Measurements from ENCODE around the gene ICAM1.

The ICAM1 gene

GRCh38 chr19:10295305-10295846 is 24.5 kb downstream of the ICAM1 start:
- Histone ChIP-seq H3K14ac (ENCODE audit: low read length) (no peak overlapping the region), H4K12ac (ENCODE audit: low read depth, low read length) (no peak overlapping the region), H3K36me3 (ENCODE audit: control insufficient read depth in 1 of 2, insufficient read depth in 2 of 2, low read length in 2 of 2) (no peaks in the 10 kb centered on the region), H4K8ac (ENCODE audit: low read depth, low read length) (no peak overlapping the region), H3K9ac (ENCODE audit: low read length) (no peak overlapping the region), H2AK5ac (ENCODE audit: low read length) (no peak overlapping the region), H3K4ac (ENCODE audit: low read depth, low read length) (no peak overlapping the region), H3K18ac (ENCODE audit: low read length) (no peak overlapping the region), H3K79me1 (ENCODE audit: low read length) (no peaks in the 10 kb centered on the region), H2BK12ac (ENCODE audit: low read length) (no peak overlapping the region), H2BK120ac (ENCODE audit: insufficient read depth, low read length, poor library complexity) (no peak overlapping the region), H3K4me1 (ENCODE audit: control insufficient read depth in 1 of 2, insufficient read depth in 2 of 2, low read length in 2 of 2) (peaks cover 9 to 28% of the 10 kb centered on the region in 2 experiments), H3K79me2 (ENCODE audit: control insufficient read depth, insufficient read depth, low read length, poor library complexity) (no peaks in the 10 kb centered on the region), H4K91ac (ENCODE audit: low read depth, low read length) (no peak overlapping the region), H3K9me3 (ENCODE audit: insufficient read depth, low read depth, low read length) (peaks cover 37% of the 10 kb centered on the region), H3K23ac (ENCODE audit: low read length) (no peak overlapping the region), H3K27me3 (ENCODE audit: insufficient read depth, low read length) (peaks cover 64% of the 10 kb centered on the region), H3K4me3 (ENCODE audit: low read depth, low read length) (peak overlapping the region; percentile 37), H3K4me2 (ENCODE audit: low read length) (peak overlapping the region; percentile 49), H2AFZ (ENCODE audit: insufficient read depth, low read length, poor library complexity) (no peak overlapping the region), H3K27ac (ENCODE audit: low read depth, low read length) (no peak overlapping the region), H2BK5ac (ENCODE audit: low read depth, low read length, poor library complexity) (no peak overlapping the region)
- no CpG with 5 or more reads among the region's 48 CpGs for WGBS (ENCODE audit: extremely low coverage, insufficient coverage, insufficient read length)
- DNase-seq, result peak in 1 of 2 donors; percentile 27

DNA sequence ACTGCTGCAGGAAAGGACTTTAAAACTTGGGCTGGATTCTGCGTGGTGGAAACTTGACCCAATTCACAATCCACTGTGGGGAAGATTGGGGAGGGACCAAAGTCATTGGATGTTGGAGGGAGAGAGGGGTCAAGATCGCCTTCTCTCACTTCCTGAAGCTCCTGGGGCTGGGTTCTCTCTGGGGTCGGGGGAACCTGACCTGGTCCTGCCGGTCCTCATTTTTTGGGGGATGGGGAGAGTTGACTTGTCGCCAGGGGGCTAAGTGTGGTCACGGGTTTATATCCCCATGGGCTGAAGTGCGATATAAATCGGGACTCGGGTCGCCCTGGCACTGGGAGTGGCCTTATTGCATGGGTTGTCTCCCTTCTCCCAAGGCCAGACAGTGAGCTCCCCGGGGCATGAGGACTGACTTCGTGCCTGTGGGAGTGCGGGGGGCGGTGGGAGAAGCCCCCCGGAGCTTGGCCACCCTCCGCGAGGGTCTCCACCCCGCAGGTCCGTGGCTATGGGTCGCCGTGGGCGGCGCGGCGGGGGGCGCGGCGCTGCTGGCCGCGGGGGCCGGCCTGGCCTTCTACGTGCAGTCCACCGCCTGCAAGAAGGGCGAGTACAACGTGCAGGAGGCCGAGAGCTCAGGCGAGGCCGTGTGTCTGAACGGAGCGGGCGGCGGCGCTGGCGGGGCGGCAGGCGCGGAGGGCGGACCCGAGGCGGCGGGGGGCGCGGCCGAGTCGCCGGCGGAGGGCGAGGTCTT is 25.1 kb downstream of the ICAM1 start:
- H2BK120ac ChIP-seq (ENCODE audit: insufficient read depth, low read length, poor library complexity), result no peak overlapping the region
- peak overlapping the region; percentile 19 for H3K4me2 ChIP-seq (ENCODE audit: low read length)
- no peak overlapping the region for H4K12ac ChIP-seq (ENCODE audit: low read depth, low read length)
- no peak overlapping the region for H4K8ac ChIP-seq (ENCODE audit: low read depth, low read length)
- no peaks in the 10 kb centered on the region for H3K79me1 ChIP-seq (ENCODE audit: low read length)
- no peak overlapping the region for H4K91ac ChIP-seq (ENCODE audit: low read depth, low read length)
- H3K23ac ChIP-seq (ENCODE audit: low read length), result no peak overlapping the region
- H3K4me3 ChIP-seq (ENCODE audit: low read depth, low read length), result no peak overlapping the region
- H2BK5ac ChIP-seq (ENCODE audit: low read depth, low read length, poor library complexity), result no peak overlapping the region
- H3K27me3 ChIP-seq (ENCODE audit: insufficient read depth, low read length), result peaks cover 58% of the 10 kb centered on the region
- no peak overlapping the region for H3K9ac ChIP-seq (ENCODE audit: low read length)
- DNase-seq, result no peak
- H2AK5ac ChIP-seq (ENCODE audit: low read length), result no peak overlapping the region
- no peaks in the 10 kb centered on the region for H3K36me3 ChIP-seq (ENCODE audit: control insufficient read depth in 1 of 2, insufficient read depth in 2 of 2, low read length in 2 of 2)
- H3K9me3 ChIP-seq (ENCODE audit: insufficient read depth, low read depth, low read length), result peaks cover 37% of the 10 kb centered on the region
- no peak overlapping the region for H3K4ac ChIP-seq (ENCODE audit: low read depth, low read length)
- no peak overlapping the region for H2AFZ ChIP-seq (ENCODE audit: insufficient read depth, low read length, poor library complexity)
- peaks cover 9 to 26% of the 10 kb centered on the region in 2 experiments for H3K4me1 ChIP-seq (ENCODE audit: control insufficient read depth in 1 of 2, insufficient read depth in 2 of 2, low read length in 2 of 2)
- H3K14ac ChIP-seq (ENCODE audit: low read length), result no peak overlapping the region
- H3K79me2 ChIP-seq (ENCODE audit: control insufficient read depth, insufficient read depth, low read length, poor library complexity), result no peaks in the 10 kb centered on the region
- H2BK12ac ChIP-seq (ENCODE audit: low read length), result no peak overlapping the region
- no peak overlapping the region for H3K18ac ChIP-seq (ENCODE audit: low read length)
- no CpG with 5 or more reads among the region's 58 CpGs for WGBS (ENCODE audit: extremely low coverage, insufficient coverage, insufficient read length)
- no peak overlapping the region for H3K27ac ChIP-seq (ENCODE audit: low read depth, low read length)

GRCh38 chr19:10299545-10300458 is 28.9 kb downstream of the ICAM1 start:
- Histone ChIP-seq H2BK120ac (ENCODE audit: insufficient read depth, low read length, poor library complexity) (no peak overlapping the region), H3K4me2 (ENCODE audit: low read length) (no peak overlapping the region), H2AK5ac (ENCODE audit: low read length) (no peak overlapping the region), H3K79me1 (ENCODE audit: low read length) (no peaks in the 10 kb centered on the region), H3K36me3 (ENCODE audit: control insufficient read depth in 1 of 2, insufficient read depth in 2 of 2, low read length in 2 of 2) (peaks cover 0 to 7% of the 10 kb centered on the region in 2 experiments), H2BK5ac (ENCODE audit: low read depth, low read length, poor library complexity) (no peak overlapping the region), H3K4me1 (ENCODE audit: control insufficient read depth in 1 of 2, insufficient read depth in 2 of 2, low read length in 2 of 2) (peaks cover 0 to 14% of the 10 kb centered on the region in 2 experiments), H2AFZ (ENCODE audit: insufficient read depth, low read length, poor library complexity) (no peak overlapping the region), H4K91ac (ENCODE audit: low read depth, low read length) (no peak overlapping the region), H3K79me2 (ENCODE audit: control insufficient read depth, insufficient read depth, low read length, poor library complexity) (no peaks in the 10 kb centered on the region), H3K4me3 (ENCODE audit: low read depth, low read length) (peak overlapping the region; percentile 3), H3K23ac (ENCODE audit: low read length) (no peak overlapping the region), H3K18ac (ENCODE audit: low read length) (no peak overlapping the region), H3K9ac (ENCODE audit: low read length) (no peak overlapping the region), H3K9me3 (ENCODE audit: insufficient read depth, low read depth, low read length) (peaks cover 14% of the 10 kb centered on the region), H3K27ac (ENCODE audit: low read depth, low read length) (no peak overlapping the region), H4K12ac (ENCODE audit: low read depth, low read length) (no peak overlapping the region), H4K8ac (ENCODE audit: low read depth, low read length) (no peak overlapping the region), H2BK12ac (ENCODE audit: low read length) (no peak overlapping the region), H3K27me3 (ENCODE audit: insufficient read depth, low read length) (peaks cover 20% of the 10 kb centered on the region), H3K14ac (ENCODE audit: low read length) (no peak overlapping the region), H3K4ac (ENCODE audit: low read depth, low read length) (no peak overlapping the region)
- WGBS (ENCODE audit: extremely low coverage, insufficient coverage, insufficient read length), result no CpG with 5 or more reads among the region's 14 CpGs
- DNase-seq, result no peak

DNA sequence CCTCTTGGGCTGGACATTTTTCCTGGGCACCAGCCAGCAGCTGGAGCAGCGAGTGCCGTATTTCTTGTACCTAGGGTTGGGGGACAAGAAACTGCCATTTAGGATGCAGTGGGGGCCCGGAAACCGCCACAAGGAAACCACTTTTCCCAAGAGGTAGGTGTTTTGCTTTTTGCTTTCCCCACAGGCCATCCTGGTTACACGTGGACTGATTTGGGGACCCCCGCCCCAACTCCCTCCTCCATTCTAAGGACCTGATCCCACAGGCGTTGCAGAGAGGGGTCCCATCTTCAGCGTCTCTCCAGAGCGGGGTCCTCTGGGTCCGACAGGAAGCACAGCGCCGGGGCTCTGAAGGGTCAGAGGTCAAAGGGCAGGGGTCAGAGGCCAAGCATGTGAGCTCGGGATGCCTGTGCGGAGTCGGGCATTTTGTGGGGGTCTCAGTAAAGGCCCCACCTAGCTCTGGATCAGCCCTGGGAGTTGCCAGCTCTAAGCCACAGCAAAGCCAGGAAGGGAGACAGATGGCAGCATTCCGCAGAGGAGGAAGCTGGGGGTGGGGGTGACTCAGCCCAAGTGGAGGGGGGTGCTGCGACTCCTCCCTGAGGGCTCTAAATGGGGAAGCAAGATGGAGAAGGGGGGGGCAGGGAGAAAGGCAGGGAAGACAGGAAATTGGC is 34.4 kb downstream of the ICAM1 start:
- H3K4ac ChIP-seq (ENCODE audit: low read depth, low read length), result no peak overlapping the region
- no peaks in the 10 kb centered on the region for H3K27me3 ChIP-seq (ENCODE audit: insufficient read depth, low read length)
- H3K9ac ChIP-seq (ENCODE audit: low read length), result no peak overlapping the region
- H2BK12ac ChIP-seq (ENCODE audit: low read length), result no peak overlapping the region
- no peak overlapping the region for H2AK5ac ChIP-seq (ENCODE audit: low read length)
- H2BK5ac ChIP-seq (ENCODE audit: low read depth, low read length, poor library complexity), result no peak overlapping the region
- no peak overlapping the region for H3K4me3 ChIP-seq (ENCODE audit: low read depth, low read length)
- H2AFZ ChIP-seq (ENCODE audit: insufficient read depth, low read length, poor library complexity), result no peak overlapping the region
- H4K91ac ChIP-seq (ENCODE audit: low read depth, low read length), result no peak overlapping the region
- no peak overlapping the region for H3K23ac ChIP-seq (ENCODE audit: low read length)
- no peak overlapping the region for H3K4me2 ChIP-seq (ENCODE audit: low read length)
- no CpG with 5 or more reads among the region's 17 CpGs for WGBS (ENCODE audit: extremely low coverage, insufficient coverage, insufficient read length)
- H3K18ac ChIP-seq (ENCODE audit: low read length), result no peak overlapping the region
- peaks cover 4% of the 10 kb centered on the region for H3K9me3 ChIP-seq (ENCODE audit: insufficient read depth, low read depth, low read length)
- H3K36me3 ChIP-seq (ENCODE audit: control insufficient read depth in 1 of 2, insufficient read depth in 2 of 2, low read length in 2 of 2), result peaks cover 13 to 17% of the 10 kb centered on the region in 2 experiments
- H3K4me1 ChIP-seq (ENCODE audit: control insufficient read depth in 1 of 2, insufficient read depth in 2 of 2, low read length in 2 of 2), result no peaks in the 10 kb centered on the region
- H3K79me1 ChIP-seq (ENCODE audit: low read length), result no peaks in the 10 kb centered on the region
- H3K79me2 ChIP-seq (ENCODE audit: control insufficient read depth, insufficient read depth, low read length, poor library complexity), result no peaks in the 10 kb centered on the region
- H4K12ac ChIP-seq (ENCODE audit: low read depth, low read length), result no peak overlapping the region
- H3K27ac ChIP-seq (ENCODE audit: low read depth, low read length), result no peak overlapping the region
- no peak overlapping the region for H4K8ac ChIP-seq (ENCODE audit: low read depth, low read length)
- H3K14ac ChIP-seq (ENCODE audit: low read length), result no peak overlapping the region
- DNase-seq, result no peak
- no peak overlapping the region for H2BK120ac ChIP-seq (ENCODE audit: insufficient read depth, low read length, poor library complexity)

Data from trophoblast cell (in vitro differentiated cells and primary cell).